H1 (cell line): Measurements from ENCODE around the gene TIE1. TPM values are rescaled to one million over a fixed set of nuclear protein-coding genes. Genes with fewer than 3 reads are reported as not detected.
A peak's percentile ranks its signal among the peaks of the same experiment; 100 is the strongest.

Experiments used
- CTCF ChIA-PET: fragments of 300-600 bp; sonication (Branson Sonifier 250); formaldehyde crosslinking; loops from one replicate; lab custom pipeline; 2021; ENCODE audit not compliant: partially characterized antibody; lab: Charles Lee
- POLR2A ChIA-PET: fragments of 300-600 bp; sonication (Branson Sonifier 250); formaldehyde crosslinking; loops from one replicate; lab custom pipeline; 2021; ENCODE audit warnings: inconsistent platforms; ENCODE audit not compliant: partially characterized antibody; lab: Charles Lee
- DNase-seq, 2 experiments: peaks; one replicate each; pipeline versions ENCODE4 v3.0.0 to v3.0.0-alpha.2; 2010 to 2022; ENCODE audit warnings: low spot score in 2 of 2, low read depth in 1 of 2, mixed read lengths in 1 of 2
- FAIRE-seq: peaks from 2 replicates; lab custom pipeline; 2011; peaks lifted over from hg19 to GRCh38; lab: Jason Lieb, UNC
- H2AFZ ChIP-seq: 2 replicates; pipeline ENCODE4 v1.8.1; 2012; ENCODE audit warnings: low read length, inconsistent platforms
- H2AK5ac ChIP-seq: 2 replicates; pipeline ENCODE4 v1.6.1; 2013; ENCODE audit warnings: low read depth, low read length
- H2BK120ac ChIP-seq: replicated peaks from 2 replicates; pipeline ENCODE3; 2013; ENCODE audit warnings: low read depth, low read length, inconsistent platforms
- H2BK12ac ChIP-seq: 2 replicates; pipeline ENCODE4 v1.6.1; 2013; ENCODE audit warnings: low read depth, low read length
- H2BK15ac ChIP-seq: 2 replicates; pipeline ENCODE4 v1.6.1; 2013; ENCODE audit warnings: low read length
- H2BK20ac ChIP-seq: 2 replicates; pipeline ENCODE4 v1.6.1; 2013; ENCODE audit warnings: low read length
- H2BK5ac ChIP-seq: 2 replicates; pipeline ENCODE4 v1.6.1; 2013; ENCODE audit warnings: low read depth, low read length
- H3K14ac ChIP-seq: 2 replicates; pipeline ENCODE4 v1.6.1; 2013; ENCODE audit warnings: inconsistent platforms; ENCODE audit not compliant: insufficient read length
- H3K18ac ChIP-seq: 2 replicates; pipeline ENCODE4 v1.6.1; 2013; ENCODE audit warnings: low read length; ENCODE audit errors: extremely low read depth
- H3K23ac ChIP-seq: 2 replicates; pipeline ENCODE4 v1.6.1; 2013; ENCODE audit warnings: inconsistent platforms; ENCODE audit not compliant: insufficient read length
- H3K23me2 ChIP-seq: 2 replicates; pipeline ENCODE4 v1.6.1; 2013; ENCODE audit warnings: low read depth, low read length
- H3K27ac ChIP-seq: 2 replicates; pipeline ENCODE4 v1.6.1; 2011; ENCODE audit warnings: low read depth, low read length, inconsistent platforms
- H3K27me3 ChIP-seq, 4 experiments: replicated peaks in 1 of 4; 1 replicate in 1 of 4; 2 replicates in 3 of 4; pipeline versions ENCODE4 v1.6.1 to v1.8.1; 2011 to 2013; ENCODE audit warnings: low read length in 3 of 4, mild to moderate bottlenecking in 3 of 4, inconsistent platforms in 2 of 4, mixed read lengths in 2 of 4, moderate library complexity in 1 of 4; ENCODE audit not compliant: control insufficient read depth in 3 of 4, insufficient read depth in 3 of 4; ENCODE audit errors: extremely low read depth in 1 of 4
- H3K36me3 ChIP-seq, 4 experiments: 2 replicates each; pipeline versions ENCODE4 v1.6.1 to v1.8.1; 2011 to 2013; ENCODE audit warnings: mild to moderate bottlenecking in 4 of 4, low read length in 3 of 4, moderate library complexity in 2 of 4, control low read depth in 1 of 4, inconsistent platforms in 1 of 4; ENCODE audit not compliant: insufficient read depth in 4 of 4, control insufficient read depth in 2 of 4
- H3K4ac ChIP-seq: replicated peaks from 2 replicates; pipeline ENCODE3; 2013; ENCODE audit warnings: low read length, low read depth, mixed read lengths, inconsistent platforms; ENCODE audit not compliant: insufficient read length
- H3K4me1 ChIP-seq, 4 experiments: replicated peaks in 1 of 4; 1 replicate in 1 of 4; 2 replicates in 3 of 4; pipeline versions ENCODE4 v1.6.1 to v1.8.1; 2011 to 2013; ENCODE audit warnings: low read length in 3 of 4, inconsistent platforms in 2 of 4, mixed read lengths in 1 of 4; ENCODE audit not compliant: insufficient read depth in 4 of 4, control insufficient read depth in 3 of 4
- H3K4me2 ChIP-seq, 2 experiments: 2 replicates each; pipeline versions ENCODE4 v1.6.1 to v1.8.1; 2011 to 2013; ENCODE audit warnings: low read depth in 2 of 2, low read length in 2 of 2, control low read depth in 1 of 2, inconsistent platforms in 1 of 2, mild to moderate bottlenecking in 1 of 2; ENCODE audit not compliant: insufficient read depth in 1 of 2
- H3K4me3 ChIP-seq, 4 experiments: fragments of 200-600, 300-600 bp in 1 of 4; sonication (generic), shearing (Covaris generic), sonication (Bioruptor Twin) in 1 of 4; 2 replicates each; pipeline versions ENCODE4 v1.5.1 to v1.8.1; 2011 to 2016; ENCODE audit warnings: low read length in 4 of 4, low read depth in 3 of 4, control low read depth in 2 of 4, inconsistent platforms in 2 of 4, mild to moderate bottlenecking in 2 of 4, mixed read lengths in 1 of 4, moderate library complexity in 1 of 4; ENCODE audit not compliant: insufficient read depth in 2 of 4; ENCODE audit errors: extremely low read depth in 1 of 4
- H3K56ac ChIP-seq: replicated peaks from 2 replicates; pipeline ENCODE3; 2013; ENCODE audit warnings: low read depth, mild to moderate bottlenecking, mixed read lengths, low read length, inconsistent platforms; ENCODE audit not compliant: insufficient read length
- H3K79me1 ChIP-seq: 2 replicates; pipeline ENCODE4 v1.6.1; 2013; ENCODE audit warnings: low read depth, low read length, control low read depth
- H3K79me2 ChIP-seq, 2 experiments: 2 replicates each; pipeline versions ENCODE4 v1.6.1 to v1.8.1; 2012 to 2013; ENCODE audit warnings: low read length in 2 of 2, mild to moderate bottlenecking in 2 of 2, inconsistent platforms in 1 of 2; ENCODE audit not compliant: insufficient read depth in 2 of 2, control insufficient read depth in 1 of 2
- H3K9ac ChIP-seq, 4 experiments: replicated peaks in 1 of 4; 1 replicate in 1 of 4; 2 replicates in 3 of 4; pipeline versions ENCODE4 v1.6.1 to v1.8.1; 2011 to 2013; ENCODE audit warnings: low read depth in 3 of 4, low read length in 3 of 4, control low read depth in 2 of 4, mild to moderate bottlenecking in 2 of 4, moderate library complexity in 2 of 4, inconsistent platforms in 1 of 4; ENCODE audit errors: extremely low read depth in 1 of 4
- H3K9me3 ChIP-seq, 2 experiments: 2 replicates each; pipeline versions ENCODE4 v1.6.1 to v1.8.1; 2012 to 2013; ENCODE audit warnings: mild to moderate bottlenecking in 2 of 2, moderate library complexity in 2 of 2, control low read depth in 1 of 2, inconsistent platforms in 1 of 2, low read depth in 1 of 2, low read length in 1 of 2, mixed read lengths in 1 of 2; ENCODE audit not compliant: insufficient read depth in 2 of 2
- H4K20me1 ChIP-seq, 2 experiments: replicated peaks in 1 of 2; 2 replicates each; pipeline versions ENCODE3 to v1.8.1; 2011 to 2013; ENCODE audit warnings: inconsistent platforms in 2 of 2, low read length in 2 of 2, mild to moderate bottlenecking in 1 of 2; ENCODE audit not compliant: insufficient read depth in 2 of 2, control insufficient read depth in 1 of 2
- H4K5ac ChIP-seq: 2 replicates; pipeline ENCODE4 v1.6.1; 2013; ENCODE audit warnings: low read length, low read depth, mixed read lengths, inconsistent platforms; ENCODE audit not compliant: insufficient read length
- H4K8ac ChIP-seq: 2 replicates; pipeline ENCODE4 v1.8.0; 2013; ENCODE audit warnings: mild to moderate bottlenecking, moderate library complexity, low read length, inconsistent platforms; ENCODE audit not compliant: insufficient read depth; ENCODE audit errors: extremely low read depth
- H4K91ac ChIP-seq: replicated peaks from 2 replicates; pipeline ENCODE3; 2013; ENCODE audit warnings: low read length, mixed read lengths, inconsistent platforms; ENCODE audit not compliant: insufficient read length
- ASH2L ChIP-seq: fragments of 200-600, 300-600 bp; sonication (generic); IDR thresholded peaks from one replicate; pipeline ENCODE4 v1.7.1; 2017; ENCODE audit warnings: low read length
- GTF2F1 ChIP-seq: IDR thresholded peaks from 2 replicates; pipeline ENCODE4 v1.6.1; 2012; ENCODE audit warnings: low read depth, low read length, improper control_type of control experiment, borderline replicate concordance
- RNF2 ChIP-seq: fragments of 200-900, 300-1000 bp; sonication (generic); IDR thresholded peaks from 2 replicates; pipeline ENCODE4 v1.7.1; 2016; ENCODE audit warnings: borderline replicate concordance, low read depth, mild to moderate bottlenecking, antibody characterized with exemption, low read length; ENCODE audit not compliant: poor library complexity, severe bottlenecking; ENCODE audit errors: missing control alignments
- SAP30 ChIP-seq: fragments of 300-600 bp; sonication (generic); IDR thresholded peaks from 2 replicates; pipeline ENCODE4 v1.7.1; 2012; ENCODE audit warnings: low read length, moderate library complexity, mild to moderate bottlenecking, inconsistent platforms; ENCODE audit not compliant: insufficient read depth, insufficient replicate concordance
- SIX5 ChIP-seq: IDR thresholded peaks from 2 replicates; pipeline ENCODE4 v1.6.1; 2011; ENCODE audit warnings: mild to moderate bottlenecking, low read depth, low read length
- TAF7 ChIP-seq: optimal IDR thresholded peaks from 2 replicates; pipeline ENCODE3; 2011; ENCODE audit warnings: low read depth, mild to moderate bottlenecking, inconsistent platforms, low read length, moderate library complexity, borderline replicate concordance
- TBP ChIP-seq: IDR thresholded peaks from 2 replicates; pipeline ENCODE4 v1.6.1; 2011; ENCODE audit warnings: low read depth, low read length, improper control_type of control experiment
- WGBS, 2 experiments: shearing (Covaris generic) in 1 of 2; methylation state at CpG; one replicate each; pipeline versions ENCODE4 v1.1.6 to v1.1.7; 2013 to 2015; ENCODE audit warnings: low lambda C conversion rate in 2 of 2, mixed read lengths in 2 of 2, inconsistent platforms in 1 of 2, low coverage in 1 of 2, missing lambda C conversion rate in 1 of 2; ENCODE audit not compliant: insufficient replicate concordance in 2 of 2, insufficient coverage in 1 of 2, insufficient read length in 1 of 2; ENCODE audit errors: extremely low coverage in 1 of 2, missing lambda C conversion rate in 1 of 2; 5-methylcytosine and 5-hydroxymethylcytosine counted together
- polyA plus RNA-seq, 7 experiments: library from polyadenylated mRNA; depleted of rRNA in 3 of 7; stranded (reverse) in 5 of 7; unstranded in 2 of 7; fragments of >200 nt in 5 of 7; fragments of 200-250 nt in 2 of 7; gene quantifications; 1 replicate in 5 of 7; 2 replicates in 1 of 7; 4 replicates in 1 of 7; pipeline versions ENCODE4 v1.2.1 to v1.2.3, GENCODE V29; 2011 to 2013; ENCODE audit warnings: missing spikeins in 2 of 7, mixed read lengths in 2 of 7
- total RNA-seq: library from RNA; stranded (reverse); fragmentation: NEBNext Ultra II Directional; extraction: Animal tissue kit (Norgen Biotek cat#: 25700); gene quantifications from 2 replicates; pipeline ENCODE4 v1.2.1, GENCODE V29; 2021
- TF ChIP-seq, protein P1 (sequence below): IDR thresholded peaks from 2 replicates; pipeline ENCODE4 v1.6.1; 2011; ENCODE audit warnings: low read depth, mild to moderate bottlenecking, low read length; ENCODE audit not compliant: insufficient read depth

TIE1 gene
- total and polyA plus RNA-seq, 2 of the 8 experiments (the other 6 are each of a cell fraction or from before 2014, with no cell fraction given), result 0.74 to 2.2 TPM

DNA sequence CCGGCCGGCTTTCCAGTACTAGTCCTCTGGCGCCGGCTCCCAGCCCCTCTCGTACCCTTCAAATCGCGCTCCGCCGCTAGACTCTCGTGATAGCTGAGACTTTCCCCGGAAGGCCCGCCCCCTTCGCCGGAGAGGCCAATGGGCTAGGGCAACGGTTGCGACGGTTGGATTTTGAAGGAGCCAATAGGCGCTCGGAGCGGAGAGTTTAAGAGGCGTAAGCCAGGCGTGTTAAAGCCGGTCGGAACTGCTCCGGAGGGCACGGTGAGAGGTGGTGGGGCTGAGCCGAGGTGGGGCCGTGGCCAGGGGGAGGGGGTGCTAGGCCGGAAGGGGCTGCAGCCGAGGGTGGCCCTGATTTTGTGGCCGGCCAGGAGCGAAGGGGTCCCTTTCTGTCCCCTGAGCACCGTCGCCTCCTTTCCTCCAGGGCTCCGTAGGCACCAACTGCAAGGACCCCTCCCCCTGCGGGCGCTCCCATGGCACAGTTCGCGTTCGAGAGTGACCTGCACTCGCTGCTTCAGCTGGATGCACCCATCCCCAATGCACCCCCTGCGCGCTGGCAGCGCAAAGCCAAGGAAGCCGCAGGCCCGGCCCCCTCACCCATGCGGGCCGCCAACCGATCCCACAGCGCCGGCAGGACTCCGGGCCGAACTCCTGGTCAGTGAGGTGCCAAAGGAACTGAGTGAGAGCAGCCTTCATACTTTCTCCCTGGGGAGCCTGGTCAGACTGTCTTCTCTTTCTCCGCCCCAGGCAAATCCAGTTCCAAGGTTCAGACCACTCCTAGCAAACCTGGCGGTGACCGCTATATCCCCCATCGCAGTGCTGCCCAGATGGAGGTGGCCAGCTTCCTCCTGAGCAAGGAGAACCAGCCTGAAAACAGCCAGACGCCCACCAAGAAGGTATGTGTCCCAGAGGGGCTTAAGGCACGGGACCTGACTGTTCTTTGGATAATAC is 58.2 kb downstream of the TIE1 start, which contains the start of gene CDC20:
CDC20 (plus strand) TSS at position 236 of the 948 bp plus-strand sequence; CDS start at position 471, 235 bp downstream.
- H4K5ac ChIP-seq, result peak within 1 kb of the TSS; percentile 91
- H3K9me3 ChIP-seq, result no peaks in the 10 kb centered on the region
- H3K79me2 ChIP-seq, result peaks cover 10 to 27% of the 10 kb centered on the region in 2 experiments
- peak within 1 kb of the TSS; percentile 96 for H4K8ac ChIP-seq
- no peaks in the 10 kb centered on the region for H3K27me3 ChIP-seq
- H2BK12ac ChIP-seq, result no peak within 1 kb of the TSS; the same call in none of the 2 replicates
- WGBS, 2 experiments, result 2% methylated on average over 46 of the region's 59 CpGs; no CpG with 5 or more reads in 1 of the 2 experiments
- no peak within 1 kb of the TSS for H3K23ac ChIP-seq
- H2AK5ac ChIP-seq, result no peak within 1 kb of the TSS
- CTCF ChIA-PET, result interaction anchor here (0.8 to 2.4 kb wide), 17 partner anchors 9 to 128 kb away, joined by 3 to 15 read pairs (median 5); partner anchors contain the start of genes C1orf210 and ELOVL1
- H3K14ac ChIP-seq, result no peak within 1 kb of the TSS
- peaks cover 5 to 14% (median 8%) of the 10 kb centered on the region in 4 experiments for H3K4me1 ChIP-seq
- FAIRE-seq (no peak), DNase-seq (peak; percentile 93 to 99)
- peak within 1 kb of the TSS; percentile 87 for H3K27ac ChIP-seq
- H2BK15ac ChIP-seq, result 0 out of 2 replicates have a peak within 1 kb of the TSS, but pooled peaks have one; percentile 32
- H2BK5ac ChIP-seq, result peak within 1 kb of the TSS; percentile 89
- peak within 1 kb of the TSS; percentile 91 for H3K56ac ChIP-seq
- peak within 1 kb of the TSS; percentile 83 for H3K18ac ChIP-seq
- H2BK20ac ChIP-seq, result no peak within 1 kb of the TSS
- peak within 1 kb of the TSS; percentile 20; the same call in 1 of the 2 replicates for H2AFZ ChIP-seq
- POLR2A ChIA-PET, result interaction anchor here (0.6 to 2.5 kb wide), 37 partner anchors 10 to 382 kb away, joined by 3 to 37 read pairs (median 5); partner anchors contain the start of genes C1orf210, ELOVL1, MED8 and SZT2
- peaks cover 21 to 45% (median 31%) of the 10 kb centered on the region in 4 experiments for H3K36me3 ChIP-seq
- H3K4me3 ChIP-seq, result peak within 1 kb of the TSS; percentile 76 to 92 (median 87)
- H4K91ac ChIP-seq, result peak within 1 kb of the TSS; percentile 89
- H3K4me2 ChIP-seq, result peak within 1 kb of the TSS; percentile 72 to 81
- peaks cover 11% of the 10 kb centered on the region for H3K79me1 ChIP-seq
- H4K20me1 ChIP-seq, result peaks cover 10 to 12% of the 10 kb centered on the region in 2 experiments
- H3K4ac ChIP-seq, result peak within 1 kb of the TSS; percentile 84
- no peak within 1 kb of the TSS for H2BK120ac ChIP-seq
- peak within 1 kb of the TSS; percentile 88 to 97 (median 90) for H3K9ac ChIP-seq
- peaks cover 7% of the 10 kb centered on the region for H3K23me2 ChIP-seq
- TF ChIP-seq TBP, result peak; percentile 87
- TF ChIP-seq, protein P1, sequence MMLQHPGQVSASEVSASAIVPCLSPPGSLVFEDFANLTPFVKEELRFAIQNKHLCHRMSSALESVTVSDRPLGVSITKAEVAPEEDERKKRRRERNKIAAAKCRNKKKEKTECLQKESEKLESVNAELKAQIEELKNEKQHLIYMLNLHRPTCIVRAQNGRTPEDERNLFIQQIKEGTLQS, result no peak
- TF ChIP-seq ASH2L, result peak; percentile 50
- no peak for TF ChIP-seq RNF2
- no peak for TF ChIP-seq GTF2F1
- peak; percentile 71 for TF ChIP-seq TAF7
- no peak for TF ChIP-seq SAP30
- no peak for TF ChIP-seq SIX5
